Astrocyte of the cerebellum (primary cell): Measurements from ENCODE around the gene GBE1.

Experiments used
- DNase-seq: peaks from one replicate; pipeline ENCODE4 v3.0.0-alpha.2; 2011; ENCODE audit warnings: low read depth
- H3K4me3 ChIP-seq: 2 replicates; pipeline ENCODE4 v1.5.1; 2011; ENCODE audit warnings: mild to moderate bottlenecking, low read depth, low read length, moderate library complexity
- in situ Hi-C: cut with HindIII; loops from 2 replicates; pipeline ENCODE4 v1.10.0; 2017; ENCODE audit warnings: low sequenced_read_pairs
- TF ChIP-seq, protein P1 (sequence below): IDR thresholded peaks from 2 replicates; pipeline ENCODE4 v1.5.1; 2012; ENCODE audit warnings: low read length, low read depth, moderate library complexity, mild to moderate bottlenecking; ENCODE audit errors: missing control alignments

The GBE1 gene

DNA sequence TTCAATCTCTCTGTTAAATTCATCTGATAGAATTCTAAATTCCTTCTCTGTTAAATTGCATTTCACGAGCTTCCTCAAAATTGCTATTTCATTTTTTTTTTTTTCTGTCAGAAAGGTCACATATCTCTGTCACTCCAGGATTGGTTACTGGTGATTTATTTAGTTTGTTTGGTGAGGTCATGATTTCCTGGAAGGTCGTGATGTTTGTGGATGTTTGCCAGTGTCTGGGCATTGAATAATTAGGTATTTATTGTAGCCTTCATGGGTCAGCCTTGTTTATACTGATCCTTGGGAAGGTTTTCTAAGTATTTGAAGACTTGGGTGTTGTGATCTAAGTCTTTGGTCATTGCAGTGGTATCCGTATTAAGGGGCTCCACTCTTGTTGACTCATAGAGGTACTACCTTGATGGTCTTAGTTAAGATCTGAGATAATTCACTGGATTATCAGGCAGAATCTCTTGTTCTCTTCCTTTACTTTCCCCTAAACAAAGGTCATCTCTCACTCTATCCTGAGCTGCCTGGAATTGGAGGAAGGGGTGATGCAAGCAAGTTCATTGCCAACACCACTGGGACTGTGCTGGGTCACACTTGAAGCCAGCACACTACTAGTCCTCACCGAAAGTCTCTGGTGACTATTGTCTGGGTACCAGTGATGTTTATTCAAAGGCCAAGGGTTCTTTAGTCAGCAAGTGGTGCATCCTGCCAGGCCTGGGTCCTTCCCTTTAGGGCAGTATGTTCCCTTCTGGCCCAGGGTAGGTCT lies 231.1 kb downstream of the GBE1 start:
- TF ChIP-seq, protein P1, sequence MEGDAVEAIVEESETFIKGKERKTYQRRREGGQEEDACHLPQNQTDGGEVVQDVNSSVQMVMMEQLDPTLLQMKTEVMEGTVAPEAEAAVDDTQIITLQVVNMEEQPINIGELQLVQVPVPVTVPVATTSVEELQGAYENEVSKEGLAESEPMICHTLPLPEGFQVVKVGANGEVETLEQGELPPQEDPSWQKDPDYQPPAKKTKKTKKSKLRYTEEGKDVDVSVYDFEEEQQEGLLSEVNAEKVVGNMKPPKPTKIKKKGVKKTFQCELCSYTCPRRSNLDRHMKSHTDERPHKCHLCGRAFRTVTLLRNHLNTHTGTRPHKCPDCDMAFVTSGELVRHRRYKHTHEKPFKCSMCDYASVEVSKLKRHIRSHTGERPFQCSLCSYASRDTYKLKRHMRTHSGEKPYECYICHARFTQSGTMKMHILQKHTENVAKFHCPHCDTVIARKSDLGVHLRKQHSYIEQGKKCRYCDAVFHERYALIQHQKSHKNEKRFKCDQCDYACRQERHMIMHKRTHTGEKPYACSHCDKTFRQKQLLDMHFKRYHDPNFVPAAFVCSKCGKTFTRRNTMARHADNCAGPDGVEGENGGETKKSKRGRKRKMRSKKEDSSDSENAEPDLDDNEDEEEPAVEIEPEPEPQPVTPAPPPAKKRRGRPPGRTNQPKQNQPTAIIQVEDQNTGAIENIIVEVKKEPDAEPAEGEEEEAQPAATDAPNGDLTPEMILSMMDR = no peak

DNA sequence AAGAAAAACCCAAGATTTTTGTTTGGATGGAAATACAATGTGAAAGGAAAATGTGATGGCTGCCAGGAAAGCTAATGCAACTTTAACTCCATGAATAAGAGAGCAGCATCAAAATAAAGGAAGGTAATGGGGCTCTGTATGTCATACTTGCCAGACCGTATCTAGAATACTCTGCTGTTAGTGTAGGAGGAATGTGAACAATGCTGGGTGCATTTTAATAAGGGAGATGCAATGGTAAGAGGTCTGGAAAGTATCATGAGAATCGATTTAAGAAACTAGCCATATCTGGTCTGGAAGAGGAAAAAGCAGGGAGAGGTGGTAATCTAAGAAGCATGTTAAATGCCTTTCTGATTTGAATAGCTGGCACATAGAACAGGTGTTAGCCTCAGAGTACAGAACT lies 239.6 kb downstream of the GBE1 start:
- H3K4me3 ChIP-seq = no peak overlapping the region
- DNase-seq = no peak
- TF ChIP-seq, protein P1 = no peak
- in situ Hi-C loops = no loop called here

More for the DNA sequence above, 231.1 kb downstream of the GBE1 start:
- no peak overlapping the region for H3K4me3 ChIP-seq
- no peak for DNase-seq
- in situ Hi-C loops = no loop called here

DNA sequence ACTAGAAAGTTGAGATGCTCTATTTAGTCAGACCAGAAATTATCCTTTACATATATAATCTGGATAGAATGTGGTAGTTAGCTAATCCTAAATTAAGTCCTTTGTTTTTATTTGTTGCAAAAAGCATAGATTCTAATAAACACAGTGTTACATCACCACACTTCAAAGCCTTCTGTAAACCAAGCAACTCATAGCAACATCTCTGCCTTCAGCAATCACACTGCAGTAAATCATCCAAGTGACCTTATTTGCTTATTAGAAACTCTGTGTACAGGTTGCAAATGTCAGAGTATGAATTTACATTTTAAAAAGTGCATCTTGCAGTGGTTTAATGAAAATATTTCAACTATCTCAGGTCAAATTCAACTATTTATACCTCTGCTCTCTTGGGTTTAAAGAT lies 242.5 kb downstream of the GBE1 start:
- DNase-seq = no peak
- no peak overlapping the region for H3K4me3 ChIP-seq
- in situ Hi-C loops = no loop called here
- TF ChIP-seq, protein P1 = no peak

DNA sequence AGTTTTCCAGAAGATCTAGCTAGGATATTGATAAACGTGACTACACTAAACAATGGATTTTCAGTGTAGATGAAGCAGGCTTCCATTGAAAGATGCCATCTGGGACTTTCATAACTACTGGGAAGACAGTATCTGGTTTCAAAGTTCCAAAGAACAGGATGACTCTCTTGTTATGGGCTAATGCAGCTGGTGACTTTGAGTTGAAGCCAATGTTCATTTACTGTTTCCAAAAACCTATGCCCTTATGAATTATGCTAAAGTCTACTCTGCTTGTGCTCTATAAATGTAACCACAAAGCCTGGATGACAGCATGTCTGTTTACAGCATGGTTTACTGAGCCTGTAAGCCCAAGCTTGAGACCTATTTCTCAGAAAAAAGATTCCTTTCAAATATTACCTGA lies 245.4 kb downstream of the GBE1 start:
- TF ChIP-seq, protein P1 = no peak
- in situ Hi-C loops = no loop called here
- no peak overlapping the region for H3K4me3 ChIP-seq
- DNase-seq = no peak

DNA sequence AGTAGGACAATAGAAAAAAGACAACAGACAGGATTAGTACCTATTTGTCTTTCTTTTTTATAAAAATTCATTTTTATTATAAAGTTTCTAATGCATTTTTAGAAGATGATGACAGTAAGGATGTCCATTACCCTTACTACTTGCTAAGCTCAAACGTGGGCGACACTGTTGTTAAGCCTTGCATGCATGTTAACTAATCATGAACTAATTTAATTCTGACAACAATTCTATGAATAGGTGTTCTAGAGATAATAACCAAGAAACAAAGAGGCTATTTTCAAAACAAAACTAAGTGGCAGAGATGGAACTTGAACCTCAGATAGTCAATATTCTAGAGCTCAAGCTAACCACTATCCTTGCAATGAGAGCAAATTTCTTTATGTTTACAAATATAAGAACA lies 247.9 kb downstream of the GBE1 start:
- in situ Hi-C loops = no loop called here
- TF ChIP-seq, protein P1 = no peak
- DNase-seq = no peak
- no peak overlapping the region for H3K4me3 ChIP-seq

DNA sequence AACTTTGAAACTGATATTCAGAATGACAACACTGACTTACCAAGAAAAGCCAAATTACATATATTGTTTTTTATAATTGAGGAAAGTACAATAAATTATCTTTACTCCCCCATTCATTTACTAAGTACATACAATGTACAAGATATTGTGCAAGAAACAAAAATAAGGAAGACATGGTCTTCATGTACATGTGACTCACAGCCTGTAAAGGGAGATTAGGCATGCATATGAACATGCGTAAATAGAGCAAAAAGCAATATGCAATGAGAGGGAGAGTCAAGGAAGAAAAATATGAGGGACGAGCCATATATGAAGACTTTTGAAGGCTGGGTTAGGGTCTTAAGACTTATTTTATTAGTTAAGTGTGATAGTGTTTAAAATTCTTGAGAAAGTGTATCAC lies 258.4 kb downstream of the GBE1 start:
- TF ChIP-seq, protein P1 = no peak
- H3K4me3 ChIP-seq = no peak overlapping the region
- in situ Hi-C loops = no loop called here
- no peak for DNase-seq
